ENCODE measurements around the gene PFDN6.
A peak's percentile ranks its signal among the peaks of the same experiment; 100 is the strongest.

The PFDN6 gene

GRCh38 chr6:33315793-33316602 is 26.6 kb downstream of the PFDN6 start:
- Histone ChIP-seq H3K4me3 (ENCODE audit: low read length) (no peak overlapping the region), H3K4me2 (ENCODE audit: low read depth, low read length) (0 out of 2 replicates have a peak overlapping the region, but pooled peaks have one; percentile 80), H3K27ac (ENCODE audit: low read length) (no peak overlapping the region), H3K79me2 (ENCODE audit: low read length) (peaks cover 81% of the 10 kb centered on the region), H3K4me1 (ENCODE audit: low read length) (peaks cover 43% of the 10 kb centered on the region), H2AFZ (ENCODE audit: low read length) (no peak overlapping the region), H3K9me3 (replicated peaks; ENCODE audit: insufficient read depth, low read length) (no peaks in the 10 kb centered on the region), H3K36me3 (replicated peaks; ENCODE audit: insufficient read depth, low read length) (peaks cover 9% of the 10 kb centered on the region), H3F3A (ENCODE audit: insufficient read depth, low read length) (peaks cover 50% of the 10 kb centered on the region), H3K9ac (ENCODE audit: low read length) (no peak overlapping the region), H3K27me3 (replicated peaks; ENCODE audit: insufficient read depth, low read length) (no peaks in the 10 kb centered on the region), H3K9me2 (replicated peaks; ENCODE audit: insufficient read depth, low read length) (no peaks in the 10 kb centered on the region), H4K20me1 (ENCODE audit: insufficient read depth, low read length) (0 out of 2 replicates have a peak, but pooled peaks cover 7% of the 10 kb centered on the region)
- TF ChIP-seq EZH2 (optimal IDR thresholded peaks at IDR 0.05; ENCODE audit: low read depth, low read length) (no peak), EZH2phosphoT487 (IDR thresholded peaks at IDR 0.05; ENCODE audit: low read length) (no peak)
- TF ChIP-seq, protein P1, sequence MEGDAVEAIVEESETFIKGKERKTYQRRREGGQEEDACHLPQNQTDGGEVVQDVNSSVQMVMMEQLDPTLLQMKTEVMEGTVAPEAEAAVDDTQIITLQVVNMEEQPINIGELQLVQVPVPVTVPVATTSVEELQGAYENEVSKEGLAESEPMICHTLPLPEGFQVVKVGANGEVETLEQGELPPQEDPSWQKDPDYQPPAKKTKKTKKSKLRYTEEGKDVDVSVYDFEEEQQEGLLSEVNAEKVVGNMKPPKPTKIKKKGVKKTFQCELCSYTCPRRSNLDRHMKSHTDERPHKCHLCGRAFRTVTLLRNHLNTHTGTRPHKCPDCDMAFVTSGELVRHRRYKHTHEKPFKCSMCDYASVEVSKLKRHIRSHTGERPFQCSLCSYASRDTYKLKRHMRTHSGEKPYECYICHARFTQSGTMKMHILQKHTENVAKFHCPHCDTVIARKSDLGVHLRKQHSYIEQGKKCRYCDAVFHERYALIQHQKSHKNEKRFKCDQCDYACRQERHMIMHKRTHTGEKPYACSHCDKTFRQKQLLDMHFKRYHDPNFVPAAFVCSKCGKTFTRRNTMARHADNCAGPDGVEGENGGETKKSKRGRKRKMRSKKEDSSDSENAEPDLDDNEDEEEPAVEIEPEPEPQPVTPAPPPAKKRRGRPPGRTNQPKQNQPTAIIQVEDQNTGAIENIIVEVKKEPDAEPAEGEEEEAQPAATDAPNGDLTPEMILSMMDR (IDR thresholded peaks at IDR 0.05; ENCODE audit: low read length) = no peak
- no peak for DNase-seq

DNA sequence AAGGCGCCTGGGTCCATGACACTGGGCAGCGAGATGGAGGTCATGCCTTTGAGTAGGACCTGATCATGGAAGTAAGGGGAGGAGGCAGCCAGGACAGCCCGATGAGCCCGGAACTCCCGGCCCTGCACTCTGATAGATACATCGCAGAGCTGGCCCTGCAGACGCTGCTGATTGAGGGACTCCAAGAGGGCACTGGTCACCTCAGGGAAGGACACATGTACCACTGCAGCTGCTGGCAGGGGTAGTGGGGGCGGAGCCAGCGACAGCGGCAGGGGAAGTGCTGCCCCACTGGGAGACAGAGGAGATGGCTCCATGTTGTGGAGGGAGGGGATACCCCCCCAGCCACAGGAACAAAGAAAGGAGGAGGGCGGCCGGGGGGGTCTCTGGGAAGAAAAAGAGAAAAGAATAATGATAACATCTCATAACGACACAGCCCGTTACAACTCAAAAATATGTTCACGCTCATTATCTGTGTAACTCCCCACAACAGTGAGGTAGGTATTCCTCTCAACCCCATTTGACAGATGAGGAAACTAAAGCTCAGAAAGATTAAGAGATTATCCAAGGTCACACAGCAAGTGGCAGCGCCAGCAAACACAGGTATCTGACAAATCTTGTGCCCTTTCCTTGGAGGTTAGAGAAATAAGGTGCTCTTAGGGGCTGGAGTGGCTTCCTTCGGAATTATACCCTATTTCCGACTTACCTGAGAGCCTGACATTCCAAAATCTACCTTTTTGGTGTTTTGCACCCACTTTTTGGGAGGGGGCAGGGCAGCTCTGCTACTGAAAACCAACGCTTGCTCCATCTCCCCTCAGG is 27.4 kb downstream of the PFDN6 start:
- H3F3A ChIP-seq (ENCODE audit: insufficient read depth, low read length) = peaks cover 50% of the 10 kb centered on the region
- H4K20me1 ChIP-seq (ENCODE audit: insufficient read depth, low read length) = 0 out of 2 replicates have a peak, but pooled peaks cover 5% of the 10 kb centered on the region
- H3K27ac ChIP-seq (ENCODE audit: low read length) = no peak overlapping the region; the same call in 1 of the 2 replicates
- peaks cover 45% of the 10 kb centered on the region for H3K4me1 ChIP-seq (ENCODE audit: low read length)
- no peak overlapping the region for H2AFZ ChIP-seq (ENCODE audit: low read length)
- H3K9me3 ChIP-seq (replicated peaks; ENCODE audit: insufficient read depth, low read length) = no peaks in the 10 kb centered on the region
- H3K4me2 ChIP-seq (ENCODE audit: low read depth, low read length) = peak overlapping the region; percentile 39; the same call in 1 of the 2 replicates
- no peak for DNase-seq
- no peak for TF ChIP-seq EZH2 (optimal IDR thresholded peaks at IDR 0.05; ENCODE audit: low read depth, low read length)
- no peaks in the 10 kb centered on the region for H3K9me2 ChIP-seq (replicated peaks; ENCODE audit: insufficient read depth, low read length)
- no peaks in the 10 kb centered on the region for H3K27me3 ChIP-seq (replicated peaks; ENCODE audit: insufficient read depth, low read length)
- no peak overlapping the region for H3K9ac ChIP-seq (ENCODE audit: low read length)
- H3K4me3 ChIP-seq (ENCODE audit: low read length) = peak overlapping the region; percentile 33; the same call in 1 of the 2 replicates
- peaks cover 9% of the 10 kb centered on the region for H3K36me3 ChIP-seq (replicated peaks; ENCODE audit: insufficient read depth, low read length)
- H3K79me2 ChIP-seq (ENCODE audit: low read length) = peaks cover 81% of the 10 kb centered on the region

DNA sequence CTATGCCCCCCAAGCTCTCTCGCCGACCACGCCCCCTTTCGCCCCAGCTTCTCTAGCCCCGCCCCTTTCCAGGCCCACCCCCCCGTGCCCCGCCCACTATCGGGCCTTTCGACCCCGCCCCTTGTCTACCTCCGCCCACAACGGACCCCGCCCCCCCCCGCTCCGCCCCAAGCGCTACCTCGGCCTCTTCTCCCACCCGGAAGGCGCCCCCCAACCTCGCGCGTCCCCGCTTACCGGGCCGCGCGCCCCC is 27.9 kb downstream of the PFDN6 start:
- DNase-seq = no peak
- no peaks in the 10 kb centered on the region for H3K9me2 ChIP-seq (replicated peaks; ENCODE audit: insufficient read depth, low read length)
- no peaks in the 10 kb centered on the region for H3K27me3 ChIP-seq (replicated peaks; ENCODE audit: insufficient read depth, low read length)
- H4K20me1 ChIP-seq (ENCODE audit: insufficient read depth, low read length) = no peaks in the 10 kb centered on the region
- H3K27ac ChIP-seq (ENCODE audit: low read length) = no peak overlapping the region; the same call in 1 of the 2 replicates
- H3K79me2 ChIP-seq (ENCODE audit: low read length) = peaks cover 81% of the 10 kb centered on the region
- H3F3A ChIP-seq (ENCODE audit: insufficient read depth, low read length) = peaks cover 45% of the 10 kb centered on the region
- peak overlapping the region; percentile 49; the same call in 1 of the 2 replicates for H3K9ac ChIP-seq (ENCODE audit: low read length)
- no peak overlapping the region for H2AFZ ChIP-seq (ENCODE audit: low read length)
- H3K4me2 ChIP-seq (ENCODE audit: low read depth, low read length) = peak overlapping the region; percentile 39; the same call in 1 of the 2 replicates
- no peak for TF ChIP-seq EZH2phosphoT487 (IDR thresholded peaks at IDR 0.05; ENCODE audit: low read length)
- TF ChIP-seq, protein P1 (IDR thresholded peaks at IDR 0.05; ENCODE audit: low read length) = no peak
- no peak for TF ChIP-seq EZH2 (optimal IDR thresholded peaks at IDR 0.05; ENCODE audit: low read depth, low read length)
- H3K36me3 ChIP-seq (replicated peaks; ENCODE audit: insufficient read depth, low read length) = peaks cover 9% of the 10 kb centered on the region
- peaks cover 46% of the 10 kb centered on the region for H3K4me1 ChIP-seq (ENCODE audit: low read length)
- H3K4me3 ChIP-seq (ENCODE audit: low read length) = peak overlapping the region; percentile 33; the same call in 1 of the 2 replicates
- H3K9me3 ChIP-seq (replicated peaks; ENCODE audit: insufficient read depth, low read length) = no peaks in the 10 kb centered on the region

Data from MM.1S (cell line).